ENCODE measurements around the gene ZNF883.

ZNF883 gene

DNA sequence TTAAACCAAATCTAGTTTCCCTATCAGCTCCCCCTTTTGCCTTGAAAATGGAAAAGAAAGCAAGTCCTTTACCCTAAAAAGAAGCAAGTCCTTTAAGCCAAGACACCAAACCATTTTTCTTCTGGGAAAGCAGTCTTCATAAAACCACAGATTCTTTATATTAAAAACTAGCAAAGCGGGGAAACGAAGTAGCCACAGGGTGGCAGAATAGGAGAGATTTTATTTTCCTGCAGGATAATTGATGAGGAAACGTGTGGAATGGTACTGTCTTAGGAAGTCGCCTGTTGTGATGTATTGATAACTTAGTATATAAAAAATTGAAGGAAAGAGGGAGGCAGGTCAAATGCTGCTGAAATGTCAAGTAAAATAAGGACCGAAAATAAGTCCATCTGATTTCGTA lies 41.1 kb downstream of the ZNF883 start:
- no peaks in the 10 kb centered on the region for H3K4me1 Mint-ChIP-seq
- DNase-seq, result no peak
- peaks cover 50% of the 10 kb centered on the region for H3K27me3 Mint-ChIP-seq (ENCODE audit: low read depth, poor library complexity)
- TF ChIP-seq, protein P1, sequence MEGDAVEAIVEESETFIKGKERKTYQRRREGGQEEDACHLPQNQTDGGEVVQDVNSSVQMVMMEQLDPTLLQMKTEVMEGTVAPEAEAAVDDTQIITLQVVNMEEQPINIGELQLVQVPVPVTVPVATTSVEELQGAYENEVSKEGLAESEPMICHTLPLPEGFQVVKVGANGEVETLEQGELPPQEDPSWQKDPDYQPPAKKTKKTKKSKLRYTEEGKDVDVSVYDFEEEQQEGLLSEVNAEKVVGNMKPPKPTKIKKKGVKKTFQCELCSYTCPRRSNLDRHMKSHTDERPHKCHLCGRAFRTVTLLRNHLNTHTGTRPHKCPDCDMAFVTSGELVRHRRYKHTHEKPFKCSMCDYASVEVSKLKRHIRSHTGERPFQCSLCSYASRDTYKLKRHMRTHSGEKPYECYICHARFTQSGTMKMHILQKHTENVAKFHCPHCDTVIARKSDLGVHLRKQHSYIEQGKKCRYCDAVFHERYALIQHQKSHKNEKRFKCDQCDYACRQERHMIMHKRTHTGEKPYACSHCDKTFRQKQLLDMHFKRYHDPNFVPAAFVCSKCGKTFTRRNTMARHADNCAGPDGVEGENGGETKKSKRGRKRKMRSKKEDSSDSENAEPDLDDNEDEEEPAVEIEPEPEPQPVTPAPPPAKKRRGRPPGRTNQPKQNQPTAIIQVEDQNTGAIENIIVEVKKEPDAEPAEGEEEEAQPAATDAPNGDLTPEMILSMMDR (IDR thresholded peaks at IDR 0.05), result no peak
- H3K36me3 Mint-ChIP-seq (ENCODE audit: low read depth), result no peaks in the 10 kb centered on the region
- H3K9me3 Mint-ChIP-seq, result peaks cover 21% of the 10 kb centered on the region
- H3K4me3 Mint-ChIP-seq, result no peak overlapping the region
- H3K27ac Mint-ChIP-seq, result no peak overlapping the region

DNA sequence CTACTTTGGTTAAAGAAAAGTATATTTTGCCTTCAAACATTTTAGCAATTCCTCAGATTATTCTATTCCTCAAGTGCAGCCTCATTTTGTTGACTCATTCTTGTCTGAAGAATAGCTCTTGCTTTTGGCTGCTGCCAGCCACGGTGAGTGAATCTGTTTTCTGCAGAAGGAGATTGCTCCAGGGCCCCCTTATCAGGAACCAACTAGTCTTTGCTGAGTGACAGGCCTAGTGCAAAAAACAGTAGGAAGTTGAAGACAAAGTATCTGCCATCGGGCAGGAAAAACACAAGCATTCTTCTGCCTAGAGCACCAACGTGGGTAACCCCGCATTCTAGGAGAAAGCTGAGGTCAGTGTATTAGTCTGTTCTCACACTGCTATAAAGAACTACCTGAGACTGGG lies 42.3 kb downstream of the ZNF883 start:
- Mint-ChIP-seq H3K36me3 (ENCODE audit: low read depth) (no peaks in the 10 kb centered on the region), H3K27me3 (ENCODE audit: low read depth, poor library complexity) (peaks cover 58% of the 10 kb centered on the region), H3K4me1 (no peaks in the 10 kb centered on the region), H3K27ac (no peak overlapping the region), H3K4me3 (no peak overlapping the region), H3K9me3 (peaks cover 14% of the 10 kb centered on the region)
- TF ChIP-seq, protein P1 (IDR thresholded peaks at IDR 0.05), result no peak
- no peak for DNase-seq

DNA sequence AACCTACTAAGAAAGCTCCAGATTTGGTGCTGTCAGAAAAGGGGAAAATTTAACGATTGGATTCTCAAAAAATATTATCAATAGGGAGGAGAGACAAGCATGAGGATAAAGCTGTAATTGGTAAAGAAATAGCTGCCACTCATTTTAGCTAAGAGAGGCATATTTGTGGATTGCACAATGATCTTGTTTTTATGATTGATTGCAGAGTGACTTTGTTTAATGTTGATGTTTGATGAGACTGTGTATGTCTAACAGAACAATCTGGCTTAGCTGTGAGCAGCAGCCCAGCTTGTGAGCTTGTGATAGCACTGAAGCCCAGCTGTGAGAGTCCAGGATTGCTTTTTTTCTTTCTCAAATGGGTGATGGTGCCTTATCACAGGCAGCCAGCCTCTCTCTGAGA lies 56.4 kb downstream of the ZNF883 start:
- Mint-ChIP-seq H3K4me1 (no peaks in the 10 kb centered on the region), H3K27me3 (ENCODE audit: low read depth, poor library complexity) (peaks cover 73% of the 10 kb centered on the region), H3K27ac (no peak overlapping the region), H3K9me3 (no peaks in the 10 kb centered on the region), H3K4me3 (no peak overlapping the region), H3K36me3 (ENCODE audit: low read depth) (no peaks in the 10 kb centered on the region)
- DNase-seq, result no peak
- TF ChIP-seq, protein P1 (IDR thresholded peaks at IDR 0.05), result no peak

DNA sequence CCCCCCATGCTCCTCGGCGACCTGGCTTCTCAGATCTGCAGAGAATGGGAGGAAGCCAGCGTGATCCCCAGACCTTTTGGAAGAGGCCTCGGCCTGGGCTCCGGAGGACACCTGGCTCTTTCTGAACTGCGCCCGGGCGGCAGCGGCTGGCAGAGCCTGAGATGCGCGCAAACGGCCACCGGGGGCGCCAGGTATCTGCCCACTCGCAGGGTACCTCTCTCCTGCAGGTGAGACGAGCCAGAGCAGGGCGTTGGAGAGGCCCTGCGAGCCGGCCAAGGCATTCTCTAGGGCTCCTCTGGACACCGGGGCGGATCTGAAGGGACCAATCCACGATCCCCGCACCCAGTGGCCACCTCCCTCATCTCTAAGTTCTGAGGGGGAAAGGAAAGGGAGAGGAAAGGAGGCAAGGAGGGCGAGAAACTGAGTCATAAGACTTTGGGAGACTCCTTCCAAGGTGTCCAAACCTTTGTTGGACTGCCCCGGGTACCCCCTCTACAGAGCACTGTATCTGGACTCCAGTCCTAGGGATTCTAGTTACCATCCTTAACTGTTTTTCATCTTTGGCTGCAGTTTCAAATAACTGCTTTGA lies 66.3 kb downstream of the ZNF883 start:
- Mint-ChIP-seq H3K36me3 (ENCODE audit: low read depth) (no peaks in the 10 kb centered on the region), H3K4me3 (no peak overlapping the region), H3K9me3 (peaks cover 46% of the 10 kb centered on the region), H3K4me1 (no peaks in the 10 kb centered on the region), H3K27ac (no peak overlapping the region), H3K27me3 (ENCODE audit: low read depth, poor library complexity) (peaks cover 50% of the 10 kb centered on the region)
- TF ChIP-seq, protein P1 (IDR thresholded peaks at IDR 0.05), result peak; percentile 16
- DNase-seq, result peak; percentile 12

DNA sequence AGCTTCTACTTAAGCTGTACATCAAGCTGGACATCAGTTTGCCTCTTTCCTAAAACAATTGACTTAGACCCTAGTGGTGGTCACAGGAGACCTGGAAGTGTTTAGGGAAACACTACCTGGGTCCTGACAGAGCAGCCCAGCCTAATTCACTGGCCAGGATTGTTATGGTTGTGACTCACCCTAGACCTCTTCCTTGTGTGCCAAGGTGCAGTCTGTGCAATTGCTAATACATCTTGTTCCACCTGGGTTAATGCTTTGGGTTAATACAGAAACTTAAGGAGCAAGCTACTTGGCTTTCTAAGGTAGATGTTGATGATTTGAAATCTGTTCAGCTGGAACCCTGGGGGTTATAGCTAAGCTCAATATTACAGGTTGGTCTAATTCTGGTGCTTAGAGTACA lies 72.6 kb downstream of the ZNF883 start:
- DNase-seq, result no peak
- Mint-ChIP-seq H3K9me3 (peaks cover 8% of the 10 kb centered on the region), H3K4me1 (no peaks in the 10 kb centered on the region), H3K27ac (no peak overlapping the region), H3K4me3 (no peak overlapping the region), H3K27me3 (ENCODE audit: low read depth, poor library complexity) (peaks cover 77% of the 10 kb centered on the region), H3K36me3 (ENCODE audit: low read depth) (no peaks in the 10 kb centered on the region)
- TF ChIP-seq, protein P1 (IDR thresholded peaks at IDR 0.05), result no peak

DNA sequence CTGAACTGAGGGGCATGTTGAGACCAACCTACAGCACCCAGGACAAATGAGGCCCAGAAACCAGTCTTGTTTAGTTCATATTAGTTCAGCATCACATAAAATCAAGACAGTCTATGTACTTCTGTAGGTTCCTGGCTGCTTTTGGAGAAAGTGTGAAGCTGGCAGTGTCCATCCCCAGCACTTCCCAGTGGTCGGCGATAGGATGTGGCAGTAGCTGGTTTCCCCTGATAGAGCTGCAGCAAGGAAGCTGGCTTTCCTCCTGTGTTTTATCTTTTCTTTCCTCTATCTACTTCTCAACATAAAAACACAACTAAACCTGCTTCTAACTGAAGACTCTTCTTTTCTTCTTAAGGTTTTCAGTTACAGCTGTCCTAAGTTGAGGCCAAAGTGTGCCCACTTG lies 78.3 kb downstream of the ZNF883 start:
- no peaks in the 10 kb centered on the region for H3K4me1 Mint-ChIP-seq
- no peak for DNase-seq
- no peak overlapping the region for H3K27ac Mint-ChIP-seq
- no peak overlapping the region for H3K4me3 Mint-ChIP-seq
- H3K36me3 Mint-ChIP-seq (ENCODE audit: low read depth), result no peaks in the 10 kb centered on the region
- TF ChIP-seq, protein P1 (IDR thresholded peaks at IDR 0.05), result no peak
- H3K9me3 Mint-ChIP-seq, result no peaks in the 10 kb centered on the region
- peaks cover 70% of the 10 kb centered on the region for H3K27me3 Mint-ChIP-seq (ENCODE audit: low read depth, poor library complexity)
